ENCODE data around the gene MLXIP. TPM values are rescaled to one million over a fixed set of nuclear protein-coding genes. Genes with fewer than 3 reads are reported as not detected.

The MLXIP gene
- total RNA-seq, 1 donor from 2014 or later: 1.9 TPM

- H3K36me3 Mint-ChIP-seq: peaks cover 30% of the 10 kb centered on the region
- DNase-seq (ENCODE audit: low spot score): no peak
- no peak overlapping the region for H3K4me3 Mint-ChIP-seq
- Histone ChIP-seq H3K36me3 (no peaks in the 10 kb centered on the region), H2AFZ (replicated peaks) (no peak overlapping the region), H4K20me1 (ENCODE audit: low read depth) (no peaks in the 10 kb centered on the region), H3K27me3 (no peaks in the 10 kb centered on the region), H3K4me2 (no peak overlapping the region), H3F3A (ENCODE audit: low read depth) (peaks cover 6% of the 10 kb centered on the region), H3K4me1 (peaks cover 9% of the 10 kb centered on the region), H3K9ac (no peak overlapping the region), H3K79me2 (ENCODE audit: low read depth) (no peaks in the 10 kb centered on the region), H3K9me3 (ENCODE audit: low read depth) (no peaks in the 10 kb centered on the region), H3K27ac (no peak overlapping the region), H3K4me3 (no peak overlapping the region)
- TF ChIP-seq EZH2phosphoT487 (IDR thresholded peaks at IDR 0.05) (no peak), CTCF (IDR thresholded peaks at IDR 0.05) (no peak), EZH2 (IDR thresholded peaks at IDR 0.05) (no peak)
- H3K9me3 Mint-ChIP-seq: peaks cover 2% of the 10 kb centered on the region
- no peaks in the 10 kb centered on the region for H3K4me1 Mint-ChIP-seq
- H3K27ac Mint-ChIP-seq: no peak overlapping the region
- peaks cover 3% of the 10 kb centered on the region for H3K27me3 Mint-ChIP-seq (ENCODE audit: insufficient read depth, low read depth)
Measured at GRCh38 chr12:122139266-122139665, 60.7 kb downstream of the MLXIP start.

- Histone ChIP-seq H3K4me3 (no peak overlapping the region), H3K9me3 (ENCODE audit: low read depth) (no peaks in the 10 kb centered on the region), H3K36me3 (no peaks in the 10 kb centered on the region), H3K9ac (no peak overlapping the region), H3F3A (ENCODE audit: low read depth) (peaks cover 6% of the 10 kb centered on the region), H3K27ac (no peak overlapping the region), H3K4me2 (no peak overlapping the region), H3K79me2 (ENCODE audit: low read depth) (no peaks in the 10 kb centered on the region), H4K20me1 (ENCODE audit: low read depth) (no peaks in the 10 kb centered on the region), H2AFZ (replicated peaks) (no peak overlapping the region), H3K4me1 (peaks cover 9% of the 10 kb centered on the region), H3K27me3 (no peaks in the 10 kb centered on the region)
- TF ChIP-seq EZH2 (IDR thresholded peaks at IDR 0.05) (no peak), EZH2phosphoT487 (IDR thresholded peaks at IDR 0.05) (no peak), CTCF (IDR thresholded peaks at IDR 0.05) (no peak)
- Mint-ChIP-seq H3K36me3 (peaks cover 29% of the 10 kb centered on the region), H3K9me3 (peaks cover 2% of the 10 kb centered on the region), H3K4me1 (no peaks in the 10 kb centered on the region), H3K27ac (no peak overlapping the region), H3K4me3 (no peak overlapping the region), H3K27me3 (ENCODE audit: insufficient read depth, low read depth) (peaks cover 3% of the 10 kb centered on the region)
- DNase-seq (ENCODE audit: low spot score): no peak
Measured at GRCh38 chr12:122139941-122140340, 61.4 kb downstream of the MLXIP start.

DNA sequence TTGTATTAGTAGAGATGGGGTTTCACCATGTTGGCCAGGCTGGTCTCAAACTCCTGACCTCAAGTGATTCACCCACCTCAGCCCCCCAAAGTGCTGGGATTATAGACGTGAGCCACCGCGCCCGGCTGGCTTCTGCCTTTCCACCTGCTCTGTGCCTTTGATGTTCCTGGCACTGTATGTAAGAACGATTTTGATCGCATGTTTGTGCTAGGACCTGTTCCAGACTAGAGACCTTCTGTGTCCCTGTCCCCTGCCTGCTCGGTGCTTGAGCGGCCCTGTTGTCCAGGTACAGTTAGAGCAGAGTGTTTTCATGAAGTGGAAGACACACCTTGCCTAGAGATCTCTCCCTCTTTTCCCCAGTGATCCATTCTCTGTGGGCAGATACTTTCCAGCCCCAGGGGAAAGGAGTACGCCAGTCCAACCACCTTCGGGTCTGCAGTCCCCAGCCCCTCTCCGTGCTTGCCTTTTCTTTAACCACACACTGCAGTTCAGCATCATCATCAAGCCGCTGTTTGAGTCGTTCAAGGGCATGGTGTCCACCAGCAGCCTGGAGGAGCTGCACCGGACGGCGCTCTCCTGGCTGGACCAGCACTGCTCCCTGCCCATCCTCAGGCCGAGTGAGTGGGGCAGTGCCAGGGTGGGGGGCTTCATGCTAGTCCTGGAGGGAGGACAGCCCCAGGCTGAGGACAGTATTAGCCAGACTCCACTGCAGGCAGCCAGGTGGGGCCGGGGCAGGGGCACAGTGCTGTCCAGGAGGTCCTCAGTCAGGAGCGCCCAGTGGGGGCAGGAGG is 62.1 kb downstream of the MLXIP start:
- no peak overlapping the region for H2AFZ ChIP-seq (replicated peaks)
- H3K27ac Mint-ChIP-seq: no peak overlapping the region
- H3F3A ChIP-seq (ENCODE audit: low read depth): peaks cover 6% of the 10 kb centered on the region
- no peaks in the 10 kb centered on the region for H3K9me3 ChIP-seq (ENCODE audit: low read depth)
- no peak overlapping the region for H3K4me3 ChIP-seq
- H3K4me2 ChIP-seq: no peak overlapping the region
- peaks cover 2% of the 10 kb centered on the region for H3K9me3 Mint-ChIP-seq
- H3K9ac ChIP-seq: no peak overlapping the region
- peaks cover 28% of the 10 kb centered on the region for H3K36me3 Mint-ChIP-seq
- H3K36me3 ChIP-seq: no peaks in the 10 kb centered on the region
- no peaks in the 10 kb centered on the region for H3K27me3 ChIP-seq
- H4K20me1 ChIP-seq (ENCODE audit: low read depth): no peaks in the 10 kb centered on the region
- no peak overlapping the region for H3K27ac ChIP-seq
- no peaks in the 10 kb centered on the region for H3K79me2 ChIP-seq (ENCODE audit: low read depth)
- peaks cover 3% of the 10 kb centered on the region for H3K27me3 Mint-ChIP-seq (ENCODE audit: insufficient read depth, low read depth)
- no peak overlapping the region for H3K4me3 Mint-ChIP-seq
- H3K4me1 Mint-ChIP-seq: no peaks in the 10 kb centered on the region
- TF ChIP-seq EZH2phosphoT487 (IDR thresholded peaks at IDR 0.05) (no peak), CTCF (IDR thresholded peaks at IDR 0.05) (no peak)
- peaks cover 9% of the 10 kb centered on the region for H3K4me1 ChIP-seq
- DNase-seq (ENCODE audit: low spot score): no peak
